Stimulated activated CD8-positive, alpha-beta memory T cell treated with anti-CD3 and anti-CD28 coated beads, Interleukin-7, amount 100 ng/mL, for 1 hour (primary cell): Measurements from ENCODE around the gene ARHGEF7.

Experiments
- DNase-seq, 2 donors: peaks; one replicate each; pipeline ENCODE4 v3.0.0-alpha.2; 2020; ENCODE audit warnings: low read depth in 2 of 2

ARHGEF7 gene

GRCh38 chr13:111225166-111225565, 110.1 kb downstream of the ARHGEF7 start:
- no peak for DNase-seq

DNA sequence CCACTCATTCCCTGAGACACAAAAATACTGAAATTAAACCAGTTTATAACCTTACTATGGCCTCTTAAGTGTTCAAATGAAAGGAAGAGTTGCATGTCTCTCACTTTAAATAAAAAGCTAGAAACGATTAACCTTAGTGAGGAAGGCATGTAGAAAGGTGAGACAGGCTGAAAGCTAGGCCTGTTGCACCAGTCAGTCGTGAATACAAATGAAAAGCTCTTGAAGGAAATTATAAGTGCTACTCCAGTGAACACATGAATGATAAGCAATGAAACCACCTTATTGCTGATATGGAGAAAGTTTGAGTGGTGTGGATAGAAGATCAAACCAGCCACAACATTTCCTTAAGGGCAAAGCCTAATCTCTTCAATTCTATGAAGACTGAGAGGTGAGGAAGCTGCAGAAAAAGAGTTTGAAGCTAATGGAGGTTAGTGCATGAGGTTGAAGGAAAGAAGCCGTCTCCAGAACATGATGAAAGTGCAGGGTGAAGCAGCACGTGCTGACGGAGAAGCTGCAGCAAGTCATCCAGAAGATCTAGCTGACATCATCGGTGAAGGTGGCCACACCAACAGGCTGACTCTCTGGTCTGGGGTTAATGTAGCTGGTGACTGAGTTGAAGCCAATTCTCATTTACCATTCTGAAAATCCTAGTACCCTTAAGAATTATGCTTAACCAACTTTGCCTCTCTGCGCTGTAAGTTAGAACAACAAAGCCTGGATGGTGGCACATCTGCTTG, 110.9 kb downstream of the ARHGEF7 start:
- DNase-seq: no peak

- no peak for DNase-seq
Measured at GRCh38 chr13:111227405-111227804, 112.3 kb downstream of the ARHGEF7 start.

- DNase-seq: no peak
Measured at GRCh38 chr13:111228262-111229144, 113.4 kb downstream of the ARHGEF7 start.

DNA sequence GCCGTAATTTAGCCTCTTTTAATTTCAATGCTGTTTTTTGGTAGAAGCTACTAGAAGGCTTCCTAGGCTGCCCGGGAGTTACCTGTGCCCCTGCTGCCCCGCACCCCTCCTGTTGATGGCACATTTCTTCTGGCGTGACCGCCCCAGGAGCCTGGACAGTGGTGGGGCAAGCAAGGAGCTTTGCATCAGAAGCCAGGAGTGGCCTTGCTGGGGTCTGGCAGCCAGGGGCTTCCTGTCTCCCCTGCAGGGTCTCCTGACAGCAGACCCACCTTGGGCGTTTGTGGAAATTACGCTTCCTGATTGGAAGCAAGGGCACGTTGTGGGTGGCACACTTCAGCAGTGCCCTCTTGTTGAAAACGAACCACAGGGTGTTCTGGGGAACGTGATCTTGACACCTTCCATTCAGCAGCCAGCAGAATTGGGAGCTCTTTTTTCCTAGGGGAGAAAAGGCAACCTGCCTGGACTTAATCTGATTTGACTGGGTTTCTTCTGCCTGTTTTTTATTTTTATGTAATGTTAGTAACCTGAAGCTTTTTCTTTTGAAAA, 115.3 kb downstream of the ARHGEF7 start:
- no peak for DNase-seq

- DNase-seq: no peak
Measured at GRCh38 chr13:111232191-111232590, 117.1 kb downstream of the ARHGEF7 start.

GRCh38 chr13:111233080-111233479, 118.0 kb downstream of the ARHGEF7 start:
- DNase-seq: no peak

DNA sequence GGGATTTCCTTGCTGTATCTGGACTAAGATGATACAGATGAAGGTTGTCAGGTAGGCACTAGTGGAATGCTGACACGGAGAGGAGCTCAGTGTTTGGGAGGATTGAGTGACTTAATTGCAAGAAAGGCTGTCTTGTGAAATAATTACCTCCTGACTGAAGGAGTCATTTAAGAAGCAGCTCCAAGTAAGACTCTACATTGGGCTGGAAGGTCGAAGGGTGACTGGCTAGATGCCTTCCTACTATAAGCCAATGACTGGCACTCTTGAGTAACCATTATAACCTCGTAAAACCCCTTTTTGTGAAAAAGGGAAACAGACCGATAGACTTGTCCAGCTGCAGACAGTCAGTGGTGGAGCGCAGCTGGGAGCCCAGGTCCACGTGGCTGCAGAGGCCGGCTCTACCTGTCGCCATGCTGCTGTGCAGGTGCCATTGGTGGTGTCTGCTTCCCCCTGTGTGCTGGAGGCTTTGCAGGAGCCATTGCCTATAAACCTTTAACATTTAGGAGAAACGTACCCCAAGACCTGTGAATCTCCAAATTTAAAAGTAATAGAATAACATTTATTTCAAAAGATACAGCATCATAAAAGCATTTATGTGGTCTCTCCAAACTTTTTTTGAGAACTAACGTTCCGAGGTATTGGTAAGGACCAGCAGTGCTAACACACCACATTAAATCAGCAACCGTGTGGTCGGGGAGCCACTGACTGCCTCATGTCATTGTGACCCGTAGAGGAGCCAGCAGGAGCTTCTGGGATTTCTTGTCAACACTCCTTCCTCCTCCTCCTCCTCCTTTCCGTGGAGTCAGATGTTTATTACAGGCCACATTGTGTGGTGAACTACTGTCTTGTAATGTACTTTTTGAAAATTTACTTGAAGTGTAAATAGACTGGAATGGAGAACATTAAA, 124.9 kb downstream of the ARHGEF7 start:
- no peak for DNase-seq

DNA sequence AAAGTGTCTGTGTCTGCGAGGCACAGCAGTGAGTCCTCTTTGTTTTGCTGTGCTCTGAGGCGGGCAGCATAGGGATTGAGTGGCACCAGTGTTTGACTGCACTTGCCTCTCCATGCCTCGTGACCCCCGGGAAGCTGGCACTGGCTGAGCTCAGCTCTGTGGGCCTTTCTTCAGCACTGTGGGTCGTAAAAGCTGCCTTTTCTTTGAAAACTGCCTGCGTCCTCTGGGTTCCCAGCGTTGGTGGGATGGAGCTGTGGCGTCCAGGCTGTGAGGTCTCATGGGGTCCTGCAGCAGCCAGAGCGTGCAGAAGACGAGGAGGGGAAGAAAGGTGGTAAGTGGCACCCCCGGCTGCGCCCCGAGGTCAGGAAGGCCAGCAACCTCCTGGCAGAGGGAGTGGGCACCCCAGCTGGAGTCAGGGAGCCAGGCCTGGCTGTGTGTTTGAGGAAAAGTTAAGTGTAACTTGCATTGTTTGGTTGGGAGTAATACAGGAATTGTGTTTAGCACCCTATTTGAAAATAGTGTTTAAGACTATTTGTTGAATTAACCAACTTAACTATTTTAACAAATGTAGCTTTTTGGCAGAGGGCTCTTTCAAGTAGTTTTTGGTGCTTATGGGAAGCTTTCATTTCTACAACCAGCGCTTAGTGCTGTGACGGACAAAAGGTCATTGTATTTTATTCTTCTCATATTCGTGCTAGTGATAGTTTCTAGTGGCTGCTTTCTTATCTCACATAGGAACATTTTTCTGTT, 126.1 kb downstream of the ARHGEF7 start:
- DNase-seq: no peak

GRCh38 chr13:111241862-111242261, 126.8 kb downstream of the ARHGEF7 start:
- no peak for DNase-seq

DNA sequence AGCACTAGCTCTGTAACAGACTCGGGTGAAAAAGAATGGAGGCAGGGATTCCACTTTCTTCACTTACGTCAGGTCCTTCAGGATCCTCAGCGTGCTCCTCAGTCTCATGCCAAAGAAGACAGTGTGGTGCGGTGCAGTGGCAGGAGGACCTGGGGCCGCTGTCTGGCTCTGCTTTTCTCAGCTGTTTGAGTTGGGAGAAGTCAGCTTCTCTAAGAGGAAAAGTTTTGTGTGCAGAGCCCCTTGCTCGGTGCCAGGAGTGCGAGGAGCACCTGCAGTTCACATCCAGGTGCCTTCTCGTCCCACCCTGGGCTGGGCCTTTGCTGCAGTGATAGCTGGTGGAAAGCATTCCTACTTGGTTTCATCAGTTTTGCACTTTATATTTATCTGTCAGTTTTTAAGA, 127.5 kb downstream of the ARHGEF7 start:
- no peak for DNase-seq

DNA sequence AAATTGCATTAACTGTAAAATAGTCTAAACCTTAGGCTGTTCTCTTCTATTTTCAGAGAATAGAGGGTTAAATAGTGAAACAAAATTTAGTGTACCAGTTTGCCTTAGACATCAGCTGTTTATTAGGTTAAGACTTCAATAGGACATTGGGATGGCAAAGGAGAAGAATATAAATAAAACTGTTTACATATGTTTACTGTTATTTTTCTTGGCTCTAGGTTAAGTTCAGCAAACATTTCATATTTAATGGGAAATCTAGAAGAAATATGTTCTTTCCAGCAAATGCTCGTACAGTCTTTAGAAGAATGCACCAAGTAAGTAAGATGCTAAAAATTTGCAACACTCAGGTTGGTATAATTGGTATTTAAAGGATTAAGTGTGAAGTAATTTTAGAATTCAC, 128.9 kb downstream of the ARHGEF7 start:
- no peak for DNase-seq

DNA sequence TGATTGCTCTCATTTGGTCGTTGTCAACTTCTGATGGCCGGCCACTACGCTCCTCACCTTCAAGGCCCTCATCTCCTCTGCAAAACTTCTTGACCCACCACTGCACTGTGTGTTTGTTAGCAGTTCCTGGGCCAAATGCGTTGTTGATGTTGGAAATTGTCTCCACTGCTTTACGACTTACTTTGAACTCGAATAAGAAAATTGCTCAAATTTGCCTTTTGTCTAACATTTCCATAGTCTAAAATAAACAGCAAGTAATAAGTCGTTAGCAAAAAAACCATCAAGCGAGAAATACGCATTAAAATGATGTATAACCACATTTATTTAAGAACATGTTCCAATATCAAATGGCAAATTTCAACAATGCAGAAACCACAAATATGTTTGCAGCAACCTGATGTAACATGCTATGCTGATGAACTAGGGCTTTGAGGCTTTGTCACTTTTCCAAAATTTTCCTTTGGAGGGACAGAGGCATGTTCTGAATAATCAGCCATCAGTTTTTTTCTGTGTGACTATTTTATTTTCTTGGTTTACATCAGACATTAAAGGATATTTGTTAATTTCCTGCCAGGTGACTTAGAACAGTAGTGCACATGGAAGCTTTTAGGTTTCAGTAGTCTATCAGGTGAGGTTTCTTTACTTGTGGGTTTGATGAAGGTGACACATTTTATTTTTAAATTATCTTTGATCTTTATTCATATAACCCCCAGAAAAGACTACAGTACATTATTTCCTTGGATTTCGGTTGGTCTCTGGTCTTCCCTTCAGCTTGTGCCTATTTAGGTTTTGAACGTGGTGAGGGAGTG, 130.7 kb downstream of the ARHGEF7 start:
- no peak for DNase-seq

DNA sequence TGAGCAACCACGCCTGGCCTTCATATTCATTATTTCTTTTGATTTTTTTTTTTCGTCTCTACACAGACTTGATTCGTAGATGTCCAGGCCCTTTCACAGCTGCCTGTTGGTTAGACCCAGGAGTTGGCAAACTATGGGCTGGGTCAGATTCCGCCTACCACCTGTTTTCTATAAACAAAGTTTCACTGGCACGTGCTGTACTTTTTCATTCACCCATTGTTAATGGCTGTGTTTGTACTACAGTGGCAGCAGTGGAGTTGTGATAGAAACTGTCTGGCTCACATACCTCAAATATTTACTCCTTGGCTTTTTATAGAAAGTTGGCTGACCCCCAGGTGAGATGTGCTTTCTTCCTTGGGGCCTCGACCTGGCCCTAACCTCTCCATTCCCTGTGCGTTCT, 132.4 kb downstream of the ARHGEF7 start:
- DNase-seq: no peak

DNA sequence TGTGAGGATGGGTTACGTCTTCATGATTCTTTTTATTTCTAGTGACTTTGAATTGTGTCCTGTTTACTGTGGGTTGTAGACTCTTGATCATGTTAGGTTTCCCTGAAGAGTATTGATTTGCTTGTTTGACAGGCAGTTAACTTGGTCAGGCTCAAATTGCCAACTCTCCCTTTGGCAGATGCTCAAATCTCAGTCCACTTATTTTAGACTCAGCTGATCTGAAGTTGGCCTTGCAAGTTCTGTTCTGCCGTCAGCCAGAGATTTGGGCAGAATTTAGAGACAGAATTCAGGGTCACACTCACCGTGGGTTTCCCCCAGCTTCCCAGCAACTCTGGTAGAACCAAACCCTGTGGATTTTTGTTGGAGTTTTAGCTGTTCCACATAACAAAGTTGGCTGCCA, 133.7 kb downstream of the ARHGEF7 start:
- DNase-seq: no peak

- DNase-seq: no peak
Measured at GRCh38 chr13:111249637-111250360, 134.7 kb downstream of the ARHGEF7 start.

DNA sequence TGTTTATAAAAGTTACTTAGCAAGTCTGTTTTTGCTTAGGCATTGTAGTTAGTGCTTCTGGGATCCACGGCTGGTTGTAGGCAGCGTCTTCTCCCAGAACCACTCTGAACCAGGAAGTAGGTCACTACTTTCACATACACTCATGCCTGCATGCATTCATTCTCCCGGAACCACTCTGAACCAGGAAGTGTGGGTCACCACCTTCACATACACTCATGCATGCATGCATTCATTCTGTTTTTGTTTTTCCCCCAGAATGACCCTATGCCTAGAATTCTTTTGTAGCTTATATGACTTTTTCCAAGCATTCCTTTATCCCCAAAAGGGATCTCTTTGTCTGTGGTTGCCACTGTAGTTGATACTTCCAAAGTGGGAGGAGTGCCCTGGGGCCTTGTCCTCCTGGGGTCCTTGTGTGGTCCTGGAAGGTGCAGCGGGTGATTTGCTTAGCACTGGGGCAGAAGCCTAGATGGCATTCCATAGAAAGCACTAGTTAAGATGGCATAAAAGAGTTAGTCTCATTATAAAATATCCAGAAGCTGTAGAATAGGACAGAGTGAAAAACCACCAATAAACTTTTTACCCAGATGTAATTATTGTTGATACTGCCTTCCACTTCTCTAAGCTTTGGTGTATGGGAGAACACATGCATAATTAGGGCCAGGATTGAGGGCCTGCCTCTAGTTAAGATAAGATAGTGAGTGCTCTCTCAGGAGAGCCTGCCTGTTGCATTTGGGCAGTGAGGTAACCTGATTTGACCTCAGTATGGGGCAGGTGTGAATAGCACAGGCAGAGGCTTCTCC, 136.7 kb downstream of the ARHGEF7 start:
- DNase-seq: no peak
